LNCaP clone FGC (cell line): ENCODE measurements around the gene TJAP1.

Experiments
- DNase-seq: peaks from one replicate; pipeline ENCODE4 v3.0.0-alpha.2; 2011; ENCODE audit warnings: low read depth
- H3K4me3 ChIP-seq: 2 replicates; pipeline ENCODE4 v1.5.1; 2011; ENCODE audit warnings: mild to moderate bottlenecking, low read depth, low read length, control low read depth
- TF ChIP-seq, protein P1 (sequence below): IDR thresholded peaks from 2 replicates; pipeline ENCODE4 v1.5.1; 2012; ENCODE audit warnings: mild to moderate bottlenecking; ENCODE audit not compliant: control insufficient read depth, insufficient read depth; ENCODE audit errors: extremely low read depth

The TJAP1 gene, protein sequence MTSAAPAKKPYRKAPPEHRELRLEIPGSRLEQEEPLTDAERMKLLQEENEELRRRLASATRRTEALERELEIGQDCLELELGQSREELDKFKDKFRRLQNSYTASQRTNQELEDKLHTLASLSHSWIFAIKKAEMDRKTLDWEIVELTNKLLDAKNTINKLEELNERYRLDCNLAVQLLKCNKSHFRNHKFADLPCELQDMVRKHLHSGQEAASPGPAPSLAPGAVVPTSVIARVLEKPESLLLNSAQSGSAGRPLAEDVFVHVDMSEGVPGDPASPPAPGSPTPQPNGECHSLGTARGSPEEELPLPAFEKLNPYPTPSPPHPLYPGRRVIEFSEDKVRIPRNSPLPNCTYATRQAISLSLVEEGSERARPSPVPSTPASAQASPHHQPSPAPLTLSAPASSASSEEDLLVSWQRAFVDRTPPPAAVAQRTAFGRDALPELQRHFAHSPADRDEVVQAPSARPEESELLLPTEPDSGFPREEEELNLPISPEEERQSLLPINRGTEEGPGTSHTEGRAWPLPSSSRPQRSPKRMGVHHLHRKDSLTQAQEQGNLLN

DNA sequence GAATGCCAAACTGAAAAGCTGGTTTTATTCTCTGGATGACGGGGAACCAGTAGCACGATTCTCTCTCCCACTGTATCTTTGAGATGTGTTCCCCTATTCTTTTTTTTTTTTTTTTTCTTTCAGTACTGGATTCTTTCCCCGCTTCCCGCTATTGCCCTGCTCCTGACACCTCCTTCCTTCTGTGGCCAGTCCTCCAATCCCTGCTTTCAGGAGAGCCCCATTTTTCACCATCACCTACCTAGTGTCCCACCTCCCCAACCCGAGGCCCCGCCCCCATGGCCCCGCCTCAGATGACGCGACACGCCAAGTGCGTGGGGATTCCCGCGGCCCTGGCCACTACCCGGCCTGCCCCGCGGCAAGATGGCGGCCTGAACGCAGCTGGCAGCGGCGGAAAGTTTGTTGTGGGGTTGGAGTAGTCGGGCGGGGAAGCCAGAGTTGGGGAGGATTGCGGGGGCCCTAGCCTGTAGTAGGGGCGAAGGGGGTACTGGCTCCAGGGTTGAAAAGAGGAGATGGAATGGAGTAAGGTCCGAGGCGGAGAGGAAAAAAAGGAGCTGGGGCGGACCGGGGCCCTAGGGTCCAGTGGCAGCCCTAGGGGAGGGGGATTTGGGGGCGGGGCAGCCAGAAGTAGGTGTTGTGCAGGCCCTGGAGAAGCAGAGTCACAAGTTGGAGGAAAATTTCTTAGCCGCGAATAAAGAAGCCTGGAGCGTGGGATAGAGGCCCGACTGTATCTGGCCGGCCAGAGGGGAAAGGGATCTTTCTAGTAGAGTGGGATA lies at the start of gene TJAP1:
Gene TJAP1 (plus strand): TSS at position 336 of the 773 bp plus-strand sequence. CDS start 21,432 bp downstream, outside the sequence.
- DNase-seq = no peak
- TF ChIP-seq, protein P1, sequence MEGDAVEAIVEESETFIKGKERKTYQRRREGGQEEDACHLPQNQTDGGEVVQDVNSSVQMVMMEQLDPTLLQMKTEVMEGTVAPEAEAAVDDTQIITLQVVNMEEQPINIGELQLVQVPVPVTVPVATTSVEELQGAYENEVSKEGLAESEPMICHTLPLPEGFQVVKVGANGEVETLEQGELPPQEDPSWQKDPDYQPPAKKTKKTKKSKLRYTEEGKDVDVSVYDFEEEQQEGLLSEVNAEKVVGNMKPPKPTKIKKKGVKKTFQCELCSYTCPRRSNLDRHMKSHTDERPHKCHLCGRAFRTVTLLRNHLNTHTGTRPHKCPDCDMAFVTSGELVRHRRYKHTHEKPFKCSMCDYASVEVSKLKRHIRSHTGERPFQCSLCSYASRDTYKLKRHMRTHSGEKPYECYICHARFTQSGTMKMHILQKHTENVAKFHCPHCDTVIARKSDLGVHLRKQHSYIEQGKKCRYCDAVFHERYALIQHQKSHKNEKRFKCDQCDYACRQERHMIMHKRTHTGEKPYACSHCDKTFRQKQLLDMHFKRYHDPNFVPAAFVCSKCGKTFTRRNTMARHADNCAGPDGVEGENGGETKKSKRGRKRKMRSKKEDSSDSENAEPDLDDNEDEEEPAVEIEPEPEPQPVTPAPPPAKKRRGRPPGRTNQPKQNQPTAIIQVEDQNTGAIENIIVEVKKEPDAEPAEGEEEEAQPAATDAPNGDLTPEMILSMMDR = no peak
- peak within 1 kb of the TSS; percentile 85 for H3K4me3 ChIP-seq

DNA sequence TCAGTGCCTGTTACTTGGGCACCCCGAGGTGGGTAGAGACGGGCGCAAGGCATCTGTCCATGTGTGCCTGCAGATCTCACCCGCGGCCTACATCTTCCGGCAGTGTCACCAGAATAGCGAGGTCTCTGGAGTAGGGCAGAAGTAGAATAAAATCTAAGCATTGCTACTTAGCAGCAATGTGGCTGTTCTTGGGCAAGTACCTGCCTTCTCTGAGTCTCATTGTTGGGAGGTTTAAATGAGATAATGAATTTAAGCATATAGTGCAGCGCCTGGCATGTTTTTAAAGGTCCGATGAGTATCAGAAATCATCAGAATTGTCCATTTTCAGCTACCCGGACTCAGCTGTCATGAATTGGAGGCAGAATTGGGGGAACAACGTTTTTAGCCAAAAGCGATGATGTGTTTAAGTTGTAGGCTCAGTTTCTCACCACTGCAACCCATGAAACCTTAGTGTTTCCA lies 49.2 kb upstream of the TJAP1 start:
- DNase-seq = no peak
- TF ChIP-seq, protein P1 = no peak
- peak overlapping the region; percentile 88 for H3K4me3 ChIP-seq

DNA sequence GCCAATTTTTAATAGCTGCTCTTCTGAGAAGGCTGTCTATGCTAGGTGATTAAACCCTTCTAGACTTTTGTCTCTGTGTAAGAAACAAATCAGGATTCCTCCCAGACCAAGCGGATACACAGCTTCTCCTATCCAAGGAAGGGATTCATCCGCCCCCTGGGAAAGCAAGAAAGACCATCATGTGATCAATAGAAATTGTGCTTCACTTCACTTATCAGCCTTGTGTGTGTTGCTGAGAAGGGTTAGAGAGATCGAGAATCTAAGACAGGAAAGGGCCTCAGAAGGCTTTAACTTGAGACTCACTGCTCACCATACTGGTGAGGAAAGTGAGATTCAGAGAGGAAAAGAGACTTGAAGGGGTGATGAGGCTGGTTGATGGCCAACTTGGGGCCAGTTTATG lies 48.5 kb upstream of the TJAP1 start:
- H3K4me3 ChIP-seq = peak overlapping the region; percentile 88
- no peak for DNase-seq
- TF ChIP-seq, protein P1 = no peak

DNA sequence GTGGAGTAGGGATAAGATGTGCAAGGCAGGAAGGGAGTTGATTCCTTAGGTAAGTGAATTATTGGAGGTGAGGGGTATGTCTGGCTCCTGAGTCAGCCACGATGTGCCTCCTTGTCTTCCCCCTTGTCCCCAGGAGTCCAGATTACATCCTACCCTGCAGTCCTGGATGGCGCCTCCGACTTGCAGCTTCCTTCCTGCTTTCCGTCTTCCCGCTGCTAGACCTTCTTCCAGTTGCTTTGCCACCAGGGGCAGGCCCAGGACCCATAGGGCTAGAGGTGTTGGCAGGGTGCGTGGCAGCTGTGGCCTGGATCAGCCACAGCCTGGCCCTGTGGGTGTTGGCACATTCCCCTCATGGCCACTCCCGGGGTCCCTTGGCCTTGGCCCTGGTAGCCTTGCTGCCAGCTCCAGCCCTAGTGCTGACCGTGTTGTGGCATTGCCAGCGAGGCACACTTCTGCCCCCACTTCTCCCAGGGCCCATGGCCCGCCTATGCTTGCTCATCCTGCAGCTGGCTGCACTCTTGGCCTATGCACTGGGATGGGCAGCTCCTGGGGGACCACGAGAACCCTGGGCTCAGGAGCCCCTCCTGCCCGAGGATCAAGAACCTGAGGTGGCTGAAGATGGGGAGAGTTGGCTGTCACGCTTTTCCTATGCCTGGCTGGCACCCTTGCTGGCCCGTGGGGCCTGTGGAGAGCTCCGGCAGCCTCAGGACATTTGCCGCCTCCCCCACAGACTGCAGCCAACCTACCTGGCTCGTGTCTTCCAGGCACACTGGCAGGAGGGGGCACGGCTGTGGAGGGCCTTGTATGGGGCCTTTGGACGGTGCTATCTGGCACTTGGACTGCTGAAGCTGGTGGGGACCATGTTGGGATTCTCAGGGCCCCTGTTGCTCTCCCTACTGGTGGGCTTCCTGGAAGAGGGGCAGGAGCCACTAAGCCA lies 45.1 kb upstream of the TJAP1 start:
- TF ChIP-seq, protein P1 = no peak
- no peak for DNase-seq
- no peak overlapping the region for H3K4me3 ChIP-seq

DNA sequence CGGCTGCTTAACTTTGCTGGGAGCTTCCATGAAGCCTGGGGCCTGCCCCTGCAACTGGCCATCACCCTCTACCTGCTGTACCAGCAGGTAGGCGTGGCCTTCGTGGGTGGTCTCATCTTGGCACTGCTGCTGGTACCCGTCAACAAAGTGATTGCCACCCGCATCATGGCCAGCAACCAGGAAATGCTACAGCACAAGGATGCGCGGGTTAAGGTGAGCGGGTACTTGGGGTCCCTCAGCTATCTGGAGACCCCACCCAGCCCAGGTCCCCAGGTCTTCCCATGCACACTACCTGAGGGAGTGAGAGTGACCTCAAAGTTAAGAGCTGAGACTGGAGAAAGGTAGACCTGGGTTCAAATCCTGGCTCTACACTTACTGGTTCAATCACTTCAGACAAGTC lies 44.2 kb upstream of the TJAP1 start:
- H3K4me3 ChIP-seq = no peak overlapping the region
- no peak for DNase-seq
- TF ChIP-seq, protein P1 = no peak
